GM19035 (cell line): ENCODE results near the gene MEX3B.
"Not testable (repeated sequence)": the region's sequence is repeated elsewhere in the genome, so short reads cannot be mapped to it uniquely, and the experiment has no call there.

Experiments used
- ATAC-seq: cut with Tn5 transposase; IDR thresholded peaks from one replicate; pipeline ENCODE4 v1.9.1; 2021; ENCODE audit not compliant: unreplicated experiment

The MEX3B gene

DNA sequence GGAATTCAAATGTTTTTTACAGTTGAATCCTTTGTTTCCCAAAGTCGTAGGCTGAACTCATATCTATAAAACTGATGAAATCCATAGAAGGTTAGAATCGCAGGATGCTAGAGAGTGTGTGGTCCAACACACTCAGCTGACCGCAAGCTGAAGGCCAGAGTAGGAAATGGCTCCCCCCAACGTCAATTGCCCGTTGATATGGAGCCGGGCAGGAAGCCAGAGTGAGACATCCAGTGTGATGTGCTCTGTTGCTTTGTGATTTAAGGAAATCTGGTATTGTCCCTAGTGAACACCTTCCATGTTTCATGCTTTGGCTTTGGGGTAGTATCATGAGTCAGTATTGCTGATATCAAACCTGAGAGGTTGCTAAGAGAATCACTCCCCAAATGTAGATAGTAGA is 5.8 kb upstream of the MEX3B start:
- no peak for ATAC-seq

GRCh38 chr15:82048811-82049210 is 3.0 kb upstream of the MEX3B start:
- ATAC-seq = no peak

- ATAC-seq = peak; percentile 1
Measured at GRCh38 chr15:82047453-82048400, 1.9 kb upstream of the MEX3B start.

- peak; percentile 61 for ATAC-seq
Measured at GRCh38 chr15:82046666-82047452, 1.0 kb upstream of the MEX3B start.

DNA sequence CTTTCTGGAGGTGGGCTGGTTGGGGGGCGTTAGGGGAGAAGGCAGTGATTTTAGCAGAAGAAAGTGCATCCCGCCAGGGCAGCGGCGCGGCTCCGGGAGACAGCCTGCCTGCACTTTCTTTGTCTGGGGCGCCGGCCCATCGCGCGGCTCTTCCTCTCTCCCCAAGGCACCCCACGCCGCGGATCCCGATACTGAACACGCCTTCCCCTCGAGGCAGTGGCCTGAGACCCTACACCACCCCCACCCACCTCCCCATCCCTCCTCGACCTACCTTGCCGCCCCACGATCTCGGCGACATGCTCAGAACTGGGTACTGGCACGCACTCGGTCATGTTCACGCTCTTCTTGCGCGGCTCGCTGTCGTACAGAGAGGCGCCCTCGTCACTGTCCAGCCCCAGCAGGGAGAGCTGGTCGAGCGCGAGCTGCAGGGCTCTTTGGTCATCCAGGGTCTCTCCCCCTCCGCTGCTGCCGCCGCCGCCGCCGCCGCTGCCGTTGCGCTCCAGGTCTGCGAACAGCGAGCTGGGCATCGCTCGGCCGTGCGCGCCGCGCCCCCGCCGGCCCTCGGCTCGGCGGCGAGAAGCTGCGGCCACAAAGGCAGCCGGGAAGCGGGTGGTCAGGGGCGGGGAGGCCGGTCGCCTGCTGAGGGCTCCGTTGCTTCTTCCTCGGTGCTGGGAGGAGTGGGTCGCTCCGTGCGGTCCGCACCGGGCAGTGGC is 483 bp downstream of the MEX3B start:
- ATAC-seq = peak; percentile 11

DNA sequence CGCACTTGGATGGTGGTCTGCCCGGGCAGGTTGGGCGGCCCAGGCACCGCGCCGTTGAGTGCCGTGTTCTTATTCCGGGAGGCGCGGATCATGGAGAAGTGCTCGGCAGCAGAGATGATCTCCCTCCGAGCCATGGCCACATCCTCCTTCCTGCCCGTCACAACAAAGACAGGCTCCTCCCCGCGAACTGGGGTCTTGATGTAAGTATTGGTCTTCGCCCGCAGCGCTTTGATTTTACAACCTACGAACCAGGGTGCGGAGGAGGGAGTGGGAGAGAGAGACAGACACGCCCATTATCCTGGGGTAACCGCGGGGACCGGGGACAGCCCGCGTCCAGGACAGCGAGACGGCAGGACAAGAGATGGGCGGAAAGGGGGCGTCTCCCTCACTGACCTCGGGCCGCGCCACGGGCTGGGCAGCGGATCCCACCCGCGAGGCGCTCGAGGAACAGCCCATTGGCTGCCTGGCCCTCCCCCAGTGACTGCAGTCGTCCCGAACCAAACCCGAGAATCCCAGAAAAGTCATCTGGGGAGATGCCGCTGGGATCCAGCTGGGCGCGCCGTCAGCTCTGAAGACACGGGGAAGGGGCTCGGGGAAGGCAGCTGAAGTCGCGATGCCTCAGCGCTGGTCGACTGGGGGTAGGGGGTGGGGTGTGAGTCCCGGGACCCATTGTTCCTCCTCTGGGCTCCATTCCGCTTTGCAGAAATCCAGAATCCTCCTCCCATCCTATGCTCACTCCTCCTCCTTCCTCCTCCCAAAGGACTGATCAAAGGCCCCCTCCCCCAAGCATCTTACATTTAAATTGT is 1.2 kb downstream of the MEX3B start:
- no peak for ATAC-seq

DNA sequence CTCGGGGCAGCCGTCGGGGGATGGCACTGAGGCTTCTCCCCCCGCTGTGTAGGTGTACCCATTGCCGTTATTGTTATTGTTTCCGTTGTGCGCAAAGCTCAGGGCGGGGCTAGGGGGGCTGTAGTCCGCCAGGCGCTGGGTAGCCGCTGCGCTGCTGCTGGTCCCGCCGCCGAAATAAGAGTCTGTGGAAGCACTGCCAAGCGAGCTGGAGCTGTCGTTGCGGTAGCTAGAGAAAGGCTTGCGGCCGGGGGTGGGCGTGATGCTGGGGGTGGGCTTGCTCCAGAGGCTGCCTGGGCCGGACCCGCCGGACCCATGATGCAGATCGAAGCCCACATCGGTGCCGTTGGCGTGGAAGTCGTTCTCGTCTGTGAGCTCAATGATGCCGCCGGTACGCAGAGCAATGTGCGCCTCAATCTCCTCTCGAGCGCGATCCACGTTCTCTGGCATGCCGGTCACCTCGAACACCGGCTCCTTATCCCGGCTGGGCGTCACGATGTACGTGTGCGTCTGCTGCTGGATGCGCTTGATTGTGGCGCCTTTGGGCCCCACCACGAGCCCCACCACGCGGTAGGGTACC is 1.9 kb downstream of the MEX3B start:
- no peak for ATAC-seq

- no peak for ATAC-seq
Measured at GRCh38 chr15:82043130-82043673, 2.6 kb downstream of the MEX3B start.

- ATAC-seq = no peak
Measured at GRCh38 chr15:82040862-82041261, 5.0 kb downstream of the MEX3B start.

DNA sequence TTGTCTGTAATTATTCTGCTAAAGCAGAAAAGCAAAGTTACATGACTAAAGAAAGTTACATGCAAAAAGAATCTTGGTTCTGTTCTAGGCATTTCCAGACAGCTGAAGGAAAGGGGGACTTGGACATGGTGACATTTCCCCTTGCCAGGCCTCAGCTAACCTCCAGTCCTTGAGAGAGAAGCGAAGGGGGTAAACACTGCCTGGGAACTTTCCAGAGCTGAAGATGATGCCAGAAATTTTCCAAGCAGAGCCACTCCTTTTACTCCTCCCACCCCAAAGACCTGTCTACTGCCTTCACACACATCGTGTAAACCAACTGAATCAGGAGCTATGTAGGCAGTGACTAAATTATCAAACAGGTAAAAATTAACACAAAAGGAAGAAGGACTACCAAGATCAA is 5.4 kb downstream of the MEX3B start:
- no peak for ATAC-seq

GRCh38 chr15:82039871-82040270 is 5.9 kb downstream of the MEX3B start:
- ATAC-seq = no peak

DNA sequence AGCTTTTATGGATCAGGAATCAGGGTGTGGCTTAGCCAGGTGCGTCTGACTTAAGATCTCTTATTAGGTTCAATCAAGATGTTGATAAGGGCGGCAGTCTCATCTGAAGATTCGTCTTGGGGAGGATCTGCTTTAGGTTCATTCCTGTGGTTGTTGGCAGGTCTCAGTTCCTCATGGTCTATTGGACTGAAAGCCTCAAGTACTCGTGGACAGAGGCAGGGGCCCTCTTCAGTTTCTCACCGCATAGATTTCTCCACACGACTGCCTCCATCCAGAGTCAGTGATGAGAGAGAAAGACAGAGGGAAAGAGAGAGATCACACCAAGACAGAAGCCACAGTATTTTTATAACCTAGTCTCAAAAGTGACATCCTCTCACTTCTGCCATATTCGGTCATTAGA is 9.4 kb downstream of the MEX3B start:
- ATAC-seq = no peak

DNA sequence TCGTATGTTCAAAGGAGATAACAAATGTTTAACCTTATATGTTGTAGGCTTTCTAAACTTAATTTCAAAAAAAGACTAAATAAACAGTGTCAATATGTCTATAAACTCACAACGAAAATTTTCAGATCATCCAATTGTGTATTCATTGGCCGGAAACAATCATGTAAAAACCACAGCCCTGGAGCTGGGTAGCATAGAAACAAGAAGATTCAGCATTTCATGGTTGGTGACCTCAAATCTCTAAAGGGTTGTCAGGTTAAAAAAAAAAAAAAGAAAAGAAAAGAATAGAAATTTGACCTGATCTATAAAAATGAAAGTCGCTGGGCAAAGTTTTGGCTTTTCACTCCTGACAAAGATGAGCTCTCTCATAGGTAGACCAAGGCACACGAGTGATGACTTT is 13.9 kb downstream of the MEX3B start:
- ATAC-seq = no peak

GRCh38 chr15:82030176-82030575 is 15.6 kb downstream of the MEX3B start:
- no peak for ATAC-seq

DNA sequence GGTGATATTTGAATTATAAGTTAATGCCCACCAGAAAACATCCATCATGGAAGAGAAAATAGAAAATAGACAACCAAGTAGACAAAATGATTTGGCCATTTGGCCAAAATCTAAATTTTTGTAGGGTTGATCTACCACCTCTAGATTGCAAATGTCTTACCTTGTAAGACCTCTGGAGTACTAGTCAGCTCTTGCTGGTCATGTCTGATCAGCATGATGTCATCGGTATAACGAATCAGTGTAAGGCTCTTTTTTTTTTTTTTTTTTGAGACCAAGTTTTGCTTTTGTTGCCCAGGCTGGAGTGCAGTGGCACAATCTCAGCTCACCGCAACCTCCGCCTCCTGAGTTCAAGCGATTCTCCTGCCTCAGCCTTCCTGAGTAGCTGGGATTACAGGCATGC is 17.7 kb downstream of the MEX3B start:
- not testable (repeated sequence) for ATAC-seq

DNA sequence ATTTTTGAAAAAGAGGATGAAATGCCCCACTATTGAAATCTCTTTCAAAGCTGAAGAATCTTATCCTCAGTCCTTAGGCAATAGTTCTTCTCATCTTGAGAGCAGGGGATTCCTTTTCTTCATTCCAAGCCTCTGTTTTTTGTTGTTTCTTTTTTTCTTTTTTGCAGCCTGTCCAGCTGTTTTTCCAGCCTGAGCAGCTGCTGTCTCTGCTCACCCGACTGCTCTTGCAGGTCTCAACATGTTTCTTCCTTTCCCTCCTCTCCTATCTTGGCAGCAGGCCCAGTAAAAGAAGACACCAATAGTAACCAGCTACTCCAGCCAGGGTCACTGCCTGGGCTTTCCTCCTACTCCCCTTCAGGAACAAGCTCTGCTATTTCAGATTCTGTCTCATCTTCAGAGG is 23.8 kb downstream of the MEX3B start:
- ATAC-seq = no peak

- no peak for ATAC-seq
Measured at GRCh38 chr15:82020625-82021394, 25.0 kb downstream of the MEX3B start.

DNA sequence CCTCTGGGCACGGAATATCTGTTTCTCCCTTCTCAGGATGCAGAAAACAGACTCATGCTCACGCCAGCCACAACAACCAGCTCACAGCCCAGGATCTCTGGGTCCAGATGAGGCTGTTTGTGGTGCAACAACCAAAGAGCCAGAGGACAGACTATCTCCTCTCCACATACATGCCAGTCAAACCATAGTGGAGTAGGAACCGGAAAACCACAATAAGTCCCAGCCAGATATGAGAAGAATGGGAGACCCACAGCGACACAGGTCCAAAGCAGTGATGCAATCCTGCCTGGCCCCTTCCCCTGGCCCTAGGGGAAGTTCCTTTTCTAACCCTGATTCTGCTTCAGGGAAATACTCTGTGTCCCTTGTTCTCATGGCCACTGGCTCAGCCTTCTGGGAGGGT is 27.6 kb downstream of the MEX3B start:
- ATAC-seq = no peak

DNA sequence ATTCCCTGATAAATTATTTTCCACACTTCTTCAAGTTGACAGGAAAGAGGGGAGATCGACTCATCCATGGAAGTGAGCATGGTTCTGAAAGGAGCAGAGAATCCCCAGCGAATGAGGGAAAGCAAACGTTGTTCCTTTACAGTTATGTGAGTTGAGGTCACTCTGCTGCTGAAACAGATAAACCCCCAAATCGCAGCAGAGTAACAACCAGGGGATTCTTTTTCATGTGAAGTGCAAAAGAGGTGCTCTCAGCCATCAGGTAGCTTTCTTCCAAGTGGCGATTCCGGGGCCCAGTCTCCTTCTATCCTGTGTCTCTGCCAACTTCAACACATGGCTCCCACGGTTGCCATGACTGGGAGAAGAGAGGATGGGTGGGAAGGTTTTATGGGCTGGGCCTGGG is 28.2 kb downstream of the MEX3B start:
- no peak for ATAC-seq
